Activated CD4-positive, CD25-positive, alpha-beta regulatory T cell (primary cell): Measurements from ENCODE around the gene CLASRP.
A peak's percentile ranks its signal among the peaks of the same experiment; 100 is the strongest.

Source experiments
- DNase-seq, 4 experiments: peaks; one replicate each; lab custom pipeline; 2025; lab: John Stamatoyannopoulos, UW

CLASRP gene

DNA sequence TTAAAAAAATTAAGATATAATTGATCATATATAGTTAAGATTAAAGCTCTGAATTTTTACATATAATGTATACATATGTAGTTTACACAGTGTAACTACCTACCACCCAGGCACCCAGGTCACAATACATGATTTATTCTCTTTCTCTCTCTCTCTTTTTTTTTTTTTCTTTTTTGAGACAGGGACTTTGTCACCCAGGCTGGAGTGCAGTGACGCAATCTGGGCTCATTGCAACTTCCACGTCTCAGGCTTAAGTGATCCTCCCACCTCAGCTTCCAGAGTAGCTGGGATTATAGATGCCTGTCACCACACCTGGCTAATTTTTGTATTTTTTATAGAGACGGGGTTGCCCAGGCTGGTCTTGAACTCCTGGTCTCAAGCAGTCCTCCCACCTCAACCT, 18.8 kb upstream of the CLASRP start:
- DNase-seq: no peak

DNA sequence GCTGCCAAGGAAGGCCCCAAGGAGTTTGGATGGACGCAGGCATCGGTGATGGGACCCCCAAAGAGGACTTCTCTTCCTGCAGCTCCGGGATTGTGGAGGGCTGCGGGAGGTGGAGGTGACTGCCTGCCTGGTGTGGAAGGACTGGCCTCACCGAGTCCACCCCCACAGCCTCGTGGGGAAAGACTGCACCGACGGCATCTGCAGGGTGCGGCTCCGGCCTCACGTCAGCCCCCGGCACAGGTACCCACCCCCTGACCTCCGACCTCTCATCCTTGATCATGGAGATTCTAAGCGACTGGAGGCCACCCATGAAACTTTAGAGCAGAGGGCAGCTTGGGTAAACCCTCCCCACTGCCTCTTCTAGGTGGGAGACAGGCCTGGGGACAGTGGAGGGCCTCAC, 16.9 kb upstream of the CLASRP start:
- no peak for DNase-seq

DNA sequence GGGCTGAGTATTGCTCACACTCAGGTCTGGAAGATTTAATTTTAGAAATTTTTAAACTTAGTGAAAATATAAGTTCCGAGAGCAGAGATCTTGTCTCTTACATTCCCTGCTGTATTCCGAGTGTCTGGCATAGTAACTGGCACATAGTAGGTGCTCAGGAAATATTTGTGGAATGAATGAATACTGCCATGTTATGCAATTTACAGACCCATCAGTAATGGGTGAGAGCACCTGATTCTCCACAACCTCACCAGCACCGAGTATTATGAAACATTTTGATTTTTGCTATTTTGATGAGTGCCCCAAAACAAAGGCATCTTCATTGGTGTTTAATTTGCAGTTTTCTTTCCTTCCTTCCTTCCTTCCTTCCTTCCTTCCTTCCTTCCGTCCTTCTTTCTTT, 15.8 kb upstream of the CLASRP start:
- no peak for DNase-seq

DNA sequence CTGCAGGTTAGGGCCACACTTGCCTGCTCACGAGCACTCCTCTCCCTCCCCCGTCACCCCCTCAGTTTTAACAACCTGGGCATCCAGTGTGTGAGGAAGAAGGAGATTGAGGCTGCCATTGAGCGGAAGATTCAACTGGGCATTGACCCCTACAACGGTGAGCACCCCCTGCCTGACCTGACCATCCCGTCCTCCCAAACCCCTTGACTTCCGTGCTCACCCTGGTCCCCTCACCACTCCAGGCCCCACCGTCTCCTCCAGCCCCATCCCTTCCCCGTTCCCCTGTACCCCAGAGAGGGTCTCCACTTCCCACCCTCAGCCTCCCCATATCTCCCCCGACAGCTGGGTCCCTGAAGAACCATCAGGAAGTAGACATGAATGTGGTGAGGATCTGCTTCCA, 13.6 kb upstream of the CLASRP start:
- DNase-seq: no peak

DNA sequence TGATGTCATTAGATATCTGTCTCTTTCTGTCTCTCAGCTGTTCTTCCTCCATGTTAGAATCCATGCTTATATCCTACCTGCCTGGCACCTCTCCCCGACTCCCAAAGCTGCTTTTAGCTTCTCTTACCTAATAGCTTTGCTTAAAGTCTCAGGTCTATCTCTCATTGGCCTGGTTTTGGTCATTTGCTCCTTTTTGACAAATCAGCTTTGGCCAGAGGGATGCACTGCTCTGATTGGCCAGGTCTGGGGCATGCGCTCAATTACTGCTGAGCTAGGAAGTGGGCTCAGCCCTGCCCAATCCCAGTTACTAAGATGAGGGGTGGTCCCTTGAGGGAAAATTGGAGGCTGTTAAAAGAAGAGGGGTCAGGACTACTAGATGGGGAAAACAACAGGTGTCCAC, 11.5 kb upstream of the CLASRP start:
- DNase-seq: no peak

DNA sequence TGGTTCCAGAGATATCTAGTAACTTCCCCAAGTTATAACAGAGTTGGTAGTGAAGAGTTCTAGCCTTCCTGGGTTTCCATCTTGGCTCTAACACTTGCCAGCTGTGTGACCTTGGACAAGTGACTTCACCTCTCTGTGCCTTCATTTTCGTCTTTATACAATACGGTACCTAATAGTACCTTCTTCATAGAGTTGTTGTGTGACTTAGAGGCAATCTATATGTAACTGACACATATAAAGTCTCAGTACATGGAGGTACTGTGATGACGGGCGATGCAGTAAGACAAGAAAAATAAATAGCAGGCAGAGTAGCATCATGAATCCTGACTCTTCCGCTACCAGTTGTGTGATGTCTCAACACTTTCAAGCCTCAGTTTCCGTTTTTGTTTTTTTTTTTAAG, 8.0 kb upstream of the CLASRP start:
- DNase-seq: no peak

DNA sequence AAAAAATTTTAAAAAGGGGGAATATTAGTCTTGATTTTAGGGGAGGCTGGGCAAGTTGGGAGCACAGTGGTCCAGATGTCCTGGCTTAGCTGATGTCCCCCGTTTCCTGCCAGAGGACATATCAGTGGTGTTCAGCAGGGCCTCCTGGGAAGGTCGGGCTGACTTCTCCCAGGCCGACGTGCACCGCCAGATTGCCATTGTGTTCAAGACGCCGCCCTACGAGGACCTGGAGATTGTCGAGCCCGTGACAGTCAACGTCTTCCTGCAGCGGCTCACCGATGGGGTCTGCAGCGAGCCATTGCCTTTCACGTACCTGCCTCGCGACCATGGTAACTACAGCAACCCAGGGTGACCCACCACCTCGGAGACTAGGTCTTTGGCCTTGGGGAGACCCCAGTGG, 6.4 kb upstream of the CLASRP start:
- DNase-seq: no peak

DNA sequence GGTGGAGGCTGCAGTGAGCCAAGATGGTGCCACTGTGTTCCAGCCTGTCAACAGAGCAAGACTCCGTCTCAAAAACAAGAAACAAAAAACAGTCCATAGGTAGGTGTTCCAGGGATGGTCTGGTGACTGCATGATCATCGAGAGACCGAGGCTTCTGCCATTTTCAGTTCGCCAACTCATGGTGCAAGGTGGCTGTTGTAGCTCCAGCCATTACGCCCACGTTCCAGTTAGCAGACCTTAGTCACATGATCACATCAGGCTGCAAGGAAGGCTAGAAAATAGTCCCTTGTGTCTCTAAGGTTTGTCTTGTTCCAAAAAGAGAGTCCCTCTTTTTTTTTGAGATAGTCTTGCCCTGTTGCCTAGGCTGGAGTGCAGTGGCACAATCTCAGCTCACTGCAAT, 3.1 kb upstream of the CLASRP start:
- no peak for DNase-seq

DNA sequence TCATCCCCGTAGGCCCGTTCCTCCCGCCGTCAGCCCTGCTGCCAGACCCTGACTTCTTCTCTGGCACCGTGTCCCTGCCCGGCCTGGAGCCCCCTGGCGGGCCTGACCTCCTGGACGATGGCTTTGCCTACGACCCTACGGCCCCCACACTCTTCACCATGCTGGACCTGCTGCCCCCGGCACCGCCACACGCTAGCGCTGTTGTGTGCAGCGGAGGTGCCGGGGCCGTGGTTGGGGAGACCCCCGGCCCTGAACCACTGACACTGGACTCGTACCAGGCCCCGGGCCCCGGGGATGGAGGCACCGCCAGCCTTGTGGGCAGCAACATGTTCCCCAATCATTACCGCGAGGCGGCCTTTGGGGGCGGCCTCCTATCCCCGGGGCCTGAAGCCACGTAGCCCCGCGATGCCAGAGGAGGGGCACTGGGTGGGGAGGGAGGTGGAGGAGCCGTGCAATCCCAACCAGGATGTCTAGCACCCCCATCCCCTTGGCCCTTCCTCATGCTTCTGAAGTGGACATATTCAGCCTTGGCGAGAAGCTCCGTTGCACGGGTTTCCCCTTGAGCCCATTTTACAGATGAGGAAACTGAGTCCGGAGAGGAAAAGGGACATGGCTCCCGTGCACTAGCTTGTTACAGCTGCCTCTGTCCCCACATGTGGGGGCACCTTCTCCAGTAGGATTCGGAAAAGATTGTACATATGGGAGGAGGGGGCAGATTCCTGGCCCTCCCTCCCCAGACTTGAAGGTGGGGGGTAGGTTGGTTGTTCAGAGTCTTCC, 1.3 kb upstream of the CLASRP start:
- no peak for DNase-seq

DNA sequence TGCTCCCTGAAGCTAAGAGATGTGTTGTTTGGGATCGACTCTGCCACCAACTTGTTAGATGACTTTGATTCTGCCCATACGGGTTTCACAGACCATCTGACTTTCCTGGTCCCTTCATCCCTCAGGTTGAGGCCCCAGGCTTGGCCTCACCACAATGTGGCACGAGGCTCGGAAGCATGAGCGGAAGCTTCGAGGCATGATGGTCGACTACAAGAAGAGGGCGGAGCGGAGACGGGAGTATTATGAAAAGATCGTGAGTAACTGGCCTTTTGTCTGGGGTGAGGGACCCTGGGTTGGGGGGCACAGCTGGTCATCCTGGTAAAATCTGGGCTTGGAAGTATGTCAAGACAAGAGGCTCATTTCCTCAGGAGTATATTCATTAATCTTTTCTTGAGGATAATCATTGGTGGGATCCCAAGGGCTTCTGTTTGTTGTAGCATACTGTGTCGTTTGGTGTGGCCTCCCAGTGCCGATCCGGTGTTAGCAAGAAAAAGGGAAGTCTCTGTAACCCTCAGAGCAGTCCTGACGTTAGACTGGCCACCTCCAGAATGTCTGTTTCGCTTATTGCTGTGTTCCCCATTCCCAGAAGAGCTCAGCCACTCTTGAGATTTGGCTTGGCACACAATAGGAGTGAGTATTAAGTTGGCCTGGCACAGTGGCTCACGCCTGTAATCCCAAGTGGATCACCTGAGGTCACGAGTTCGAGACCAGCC, 1.4 kb downstream of the CLASRP start:
- DNase-seq: no peak

DNA sequence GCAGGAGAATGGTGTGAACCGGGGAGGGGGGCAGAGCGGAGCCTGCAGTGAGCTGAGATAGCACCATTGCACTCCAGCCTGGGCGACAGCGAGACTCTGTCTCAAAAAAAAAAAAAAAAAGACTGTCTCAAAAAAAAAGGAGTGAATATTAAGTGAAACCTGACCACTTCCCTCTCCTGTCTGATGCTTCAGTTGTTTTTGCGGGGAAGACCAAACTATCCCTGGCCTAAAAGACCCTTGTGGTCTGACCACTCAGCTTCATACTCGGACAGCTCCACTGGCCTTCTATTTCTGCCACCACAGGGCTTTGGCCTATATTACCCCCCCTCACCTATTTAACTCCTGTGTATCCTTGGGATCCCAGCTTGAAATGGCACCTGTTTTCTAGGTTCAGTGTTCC, 2.3 kb downstream of the CLASRP start:
- no peak for DNase-seq

DNA sequence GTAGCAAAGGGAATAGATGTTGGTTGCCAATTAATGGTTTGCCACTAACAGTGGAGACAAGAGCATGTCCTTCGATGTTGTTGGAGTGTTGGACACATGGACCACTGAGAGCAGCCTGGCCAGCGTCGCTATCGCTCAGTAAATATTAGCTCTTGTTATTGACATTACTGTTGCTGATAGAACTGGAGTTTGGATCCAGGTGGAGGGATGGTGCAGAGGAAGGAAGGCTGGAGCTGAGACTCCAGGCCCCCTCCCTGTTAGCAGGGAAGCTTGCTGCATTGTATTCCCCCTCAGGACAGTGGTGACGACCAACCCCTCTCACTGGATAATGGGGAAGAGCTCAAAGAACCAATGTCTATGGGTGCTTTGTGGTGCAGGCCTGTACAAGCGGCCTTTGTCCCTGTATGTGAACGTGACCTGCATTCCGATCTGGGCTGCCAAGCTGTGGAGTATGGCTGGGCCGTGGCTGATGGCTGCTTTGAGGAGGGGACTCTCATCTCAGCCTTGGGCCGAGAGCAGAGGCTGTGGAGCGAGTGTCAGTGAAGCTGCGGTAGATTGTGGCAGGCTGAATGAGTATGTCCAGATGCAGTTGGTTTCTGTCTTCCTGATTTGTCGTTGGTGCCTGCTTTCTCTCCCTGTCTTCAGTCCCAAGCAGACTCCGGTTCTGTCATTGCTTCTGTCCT, 7.0 kb downstream of the CLASRP start:
- DNase-seq: no peak

DNA sequence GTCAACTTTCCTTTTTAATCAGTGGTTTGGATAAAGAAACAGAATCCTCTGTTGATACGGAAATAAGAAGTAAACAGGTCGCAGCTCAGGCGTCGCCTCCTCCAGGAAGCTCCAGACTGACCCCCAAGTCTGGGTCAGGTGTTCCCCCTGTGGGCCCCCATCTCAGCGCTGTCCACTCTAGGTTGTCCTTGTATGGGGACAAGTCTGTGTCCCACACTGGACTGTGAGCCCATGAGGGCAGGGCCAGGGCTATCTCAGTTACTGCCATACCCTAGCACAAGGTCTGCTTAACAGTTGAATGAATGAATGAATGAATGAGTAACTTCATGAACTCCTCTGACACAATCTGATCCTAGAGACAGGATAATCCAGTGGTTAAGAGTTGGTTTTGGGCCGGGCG, 7.5 kb downstream of the CLASRP start:
- no peak for DNase-seq

DNA sequence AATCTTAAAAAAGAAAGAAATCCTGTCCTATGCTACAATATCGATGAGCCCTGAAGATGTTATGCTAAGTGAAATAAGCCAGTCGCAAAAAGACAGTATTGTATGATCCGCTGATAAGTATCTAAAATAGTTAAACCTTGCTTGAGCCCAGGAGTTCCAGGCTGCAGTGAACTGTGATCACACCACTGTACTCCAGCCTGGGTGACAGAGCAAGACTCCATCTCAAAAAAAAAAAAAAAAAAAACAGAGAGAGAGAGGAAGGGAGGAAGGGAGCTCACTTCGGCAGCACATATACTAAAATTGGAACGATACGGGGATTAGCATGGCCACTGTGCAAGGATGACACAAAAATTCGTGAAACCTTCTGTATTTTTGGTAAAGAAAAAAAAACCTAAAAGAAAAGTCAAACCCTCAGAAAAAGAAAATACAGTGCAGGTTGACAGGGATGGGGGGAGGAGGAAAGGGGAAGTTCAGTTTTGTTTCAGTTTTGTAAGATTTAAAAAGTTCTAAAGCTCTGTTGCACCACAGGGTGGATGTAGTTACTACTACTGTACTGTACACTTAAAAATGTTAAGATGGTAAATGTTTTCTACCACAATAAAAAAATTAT, 8.4 kb downstream of the CLASRP start:
- DNase-seq: no peak

DNA sequence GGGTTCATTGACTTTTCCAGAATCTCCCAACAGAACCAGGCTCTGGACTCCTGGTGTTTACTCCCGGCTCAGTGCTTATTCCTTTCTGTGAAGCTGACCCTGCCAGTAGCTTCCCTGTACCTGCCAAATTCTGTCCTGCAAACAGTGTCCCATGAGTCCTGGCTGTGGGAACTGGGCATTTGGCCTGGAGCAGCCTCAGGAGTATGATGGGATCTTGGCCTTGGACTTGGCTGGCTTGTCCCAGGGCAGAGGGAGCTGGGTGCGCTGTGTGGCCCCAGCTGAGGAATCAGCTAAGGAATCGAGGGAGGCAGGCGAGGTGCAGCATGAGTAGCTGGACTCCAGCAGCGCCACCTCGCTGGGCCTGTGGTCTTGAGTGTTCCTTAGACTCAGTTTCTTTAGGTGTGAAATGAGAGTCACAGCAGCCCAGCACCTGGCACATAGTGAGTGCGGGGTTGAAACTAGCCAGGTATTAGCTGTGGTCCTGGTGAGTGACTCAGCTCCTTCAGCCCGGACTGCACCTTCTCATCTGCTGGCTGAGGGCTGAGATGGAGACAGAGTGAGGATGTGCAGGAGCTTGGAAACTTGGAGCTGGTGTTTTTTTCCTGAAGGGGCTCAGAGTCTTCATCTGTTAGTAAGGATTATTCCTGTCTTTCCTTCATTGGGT, 10.4 kb downstream of the CLASRP start:
- no peak for DNase-seq

DNA sequence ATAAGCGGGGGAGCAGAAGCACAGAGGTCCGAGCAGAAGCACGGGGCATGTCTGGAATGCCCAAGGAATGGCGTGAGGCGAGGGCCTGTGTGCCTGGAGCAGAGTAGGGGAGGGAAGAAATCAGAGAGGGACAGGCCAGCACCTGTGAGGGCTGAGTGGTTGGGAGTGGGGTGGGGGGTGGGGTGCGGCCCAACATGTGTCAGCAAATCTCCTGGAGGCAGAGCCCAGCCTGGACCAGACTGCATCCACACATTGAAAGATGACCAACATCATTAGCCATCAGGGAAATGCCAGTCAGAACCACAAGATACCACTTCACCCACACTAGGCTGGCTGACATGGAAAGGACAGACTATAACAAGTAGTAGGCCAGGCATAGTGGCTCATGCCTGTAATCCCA, 11.2 kb downstream of the CLASRP start:
- DNase-seq: no peak

DNA sequence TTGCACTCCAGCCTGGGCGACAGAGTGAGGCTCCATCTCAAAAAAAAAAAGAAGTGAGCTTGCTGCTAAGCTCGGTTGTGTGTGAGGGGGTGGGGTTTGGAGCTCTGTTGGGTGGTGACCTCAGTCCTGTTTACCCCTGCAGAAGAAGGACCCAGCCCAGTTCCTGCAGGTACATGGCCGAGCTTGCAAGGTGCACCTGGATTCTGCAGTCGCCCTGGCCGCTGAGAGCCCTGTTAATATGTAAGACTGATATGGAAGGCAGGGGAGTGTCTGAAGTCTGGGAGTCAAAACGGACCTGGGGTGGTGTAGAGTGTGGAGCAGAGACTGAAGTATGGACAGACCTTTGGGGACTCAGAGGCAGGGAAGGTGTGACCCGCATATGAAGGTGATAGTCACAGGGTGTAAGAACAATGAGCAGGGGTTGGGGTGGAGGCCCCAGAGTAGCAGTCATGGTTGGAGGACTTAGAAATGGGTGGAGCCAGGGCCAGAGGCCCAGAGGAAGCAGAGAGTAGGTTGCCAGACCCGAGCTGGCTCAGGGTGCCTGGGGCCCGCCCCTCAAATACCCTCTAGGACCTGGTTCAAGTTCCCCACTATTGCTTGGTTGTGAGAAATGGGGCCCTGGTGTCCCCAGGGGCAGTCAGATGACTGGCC, 13.2 kb downstream of the CLASRP start:
- no peak for DNase-seq

DNA sequence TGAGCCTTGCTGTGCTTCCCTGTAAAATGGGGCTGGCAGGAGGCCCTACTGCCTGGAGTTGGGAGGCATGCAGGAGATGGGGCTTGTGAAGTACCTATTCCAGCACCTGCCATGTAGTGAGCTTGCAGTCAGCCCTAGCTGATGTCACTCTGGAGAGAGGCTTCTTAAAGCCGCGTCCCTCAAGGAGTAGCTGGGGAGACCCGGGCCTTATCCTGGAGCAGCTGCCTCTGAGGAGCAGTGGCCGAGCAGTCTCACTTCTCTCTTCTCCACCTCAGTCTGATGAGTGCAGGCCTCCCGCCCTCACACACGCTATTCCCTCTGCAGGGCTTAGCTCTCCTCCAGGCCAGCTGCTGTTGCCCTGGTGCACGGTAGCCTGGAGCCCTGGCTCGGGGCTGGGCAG, 18.0 kb downstream of the CLASRP start:
- no peak for DNase-seq

DNA sequence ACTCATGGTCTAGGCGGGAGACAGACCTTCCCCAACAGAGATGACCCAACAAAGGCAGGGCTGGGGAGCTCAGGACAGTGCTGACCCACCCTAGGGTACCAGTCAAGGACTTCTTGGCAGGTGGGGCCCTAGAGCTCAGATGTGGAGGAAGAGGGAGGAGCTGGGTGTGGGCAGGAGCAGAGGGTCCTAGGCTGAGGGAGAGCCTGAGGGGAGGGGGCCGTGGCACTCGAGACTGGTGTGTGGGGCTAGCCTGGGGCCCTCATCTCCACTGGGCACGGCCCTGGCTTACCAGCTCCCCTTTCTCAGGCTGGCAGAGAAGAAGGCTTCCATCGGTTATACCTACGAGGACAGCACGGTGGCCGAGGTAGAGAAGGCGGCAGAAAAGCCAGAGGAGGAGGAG, 18.6 kb downstream of the CLASRP start:
- DNase-seq: no peak

DNA sequence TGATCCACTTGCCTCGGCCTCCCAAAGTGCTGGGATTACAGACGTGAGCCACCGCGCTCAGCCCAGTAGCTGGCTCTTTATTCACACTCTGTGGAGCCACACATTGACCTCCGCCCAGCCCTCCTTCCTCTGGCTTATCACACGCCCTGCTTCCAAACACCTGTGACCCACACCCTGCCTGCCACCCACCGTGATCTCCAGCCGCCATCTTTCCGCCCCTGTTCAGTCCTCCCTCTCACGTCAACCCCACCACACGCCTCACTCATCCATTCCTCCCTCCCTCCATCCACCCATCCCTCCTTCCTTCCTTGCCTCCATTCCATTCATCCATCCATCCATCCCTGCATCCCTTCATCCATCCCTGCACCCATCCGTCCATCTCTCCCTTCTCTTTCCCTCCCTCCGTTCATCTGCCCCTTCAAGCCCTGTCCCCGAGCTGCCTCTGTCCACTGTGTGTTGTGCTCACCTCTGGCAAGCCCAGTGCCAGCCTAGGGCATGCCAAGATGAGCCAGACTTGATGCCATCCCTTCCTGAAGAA, 19.8 kb downstream of the CLASRP start:
- no peak for DNase-seq

DNA sequence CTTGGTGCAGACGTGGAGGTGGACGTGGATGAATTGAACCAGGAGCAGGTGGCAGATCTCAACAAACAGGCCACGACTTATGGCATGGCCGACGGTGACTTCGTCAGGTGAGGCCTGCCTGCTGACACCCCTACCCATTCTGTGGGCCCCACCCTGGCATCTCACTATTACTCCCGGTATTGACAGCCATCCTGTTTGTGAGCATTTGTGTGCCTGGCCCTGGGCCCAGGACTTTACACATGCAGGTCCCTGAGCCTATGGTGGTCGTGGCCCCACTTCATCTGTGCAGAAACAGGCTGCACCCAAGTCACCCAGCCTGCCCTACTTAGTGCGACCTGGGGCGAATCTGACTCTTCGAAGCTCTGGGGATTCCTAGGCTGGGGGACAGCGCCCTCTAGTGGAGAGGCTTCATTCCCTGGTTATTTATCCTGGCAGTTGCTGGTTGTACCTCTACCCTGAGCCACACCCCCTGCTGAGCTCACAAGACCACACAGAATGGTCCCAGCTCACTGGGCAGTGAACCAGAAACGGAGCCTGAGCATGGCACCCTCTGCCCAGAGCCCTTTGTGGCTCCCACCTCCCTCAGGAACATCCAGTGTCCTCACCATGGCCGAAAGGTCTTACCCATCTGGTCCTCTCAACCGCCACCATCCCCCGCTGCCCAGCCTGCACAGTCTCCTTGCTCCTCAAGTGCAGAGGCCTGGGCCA, 20.6 kb downstream of the CLASRP start:
- DNase-seq: peak; percentile 64 to 76 (median 70)
